HL-60 (cell line): ENCODE results near the gene SPATA2.
A peak's percentile ranks its signal among the peaks of the same experiment; 100 is the strongest.

ENCODE experiments used
- CTCF ChIP-seq: IDR thresholded peaks from one replicate; pipeline ENCODE4 v1.5.1; 2011; ENCODE audit warnings: low read length, control low read depth, inconsistent platforms; ENCODE audit not compliant: insufficient read depth
- POLR2AphosphoS5 ChIP-seq: IDR thresholded peaks from 2 replicates; pipeline ENCODE4 v1.6.1; 2012; ENCODE audit warnings: low read depth
- SPI1 ChIP-seq: IDR thresholded peaks from 2 replicates; pipeline ENCODE4 v1.6.1; 2012; ENCODE audit warnings: low read depth, mild to moderate bottlenecking, borderline replicate concordance
- TF ChIP-seq, protein P1 (sequence below): IDR thresholded peaks from 2 replicates; pipeline ENCODE4 v1.6.1; 2012; ENCODE audit warnings: low read depth; ENCODE audit not compliant: insufficient replicate concordance

GRCh38 chr20:49888212-49889000 lies 26.9 kb downstream of the SPATA2 start:
- TF ChIP-seq CTCF, result peak; percentile 84
- TF ChIP-seq, protein P1, sequence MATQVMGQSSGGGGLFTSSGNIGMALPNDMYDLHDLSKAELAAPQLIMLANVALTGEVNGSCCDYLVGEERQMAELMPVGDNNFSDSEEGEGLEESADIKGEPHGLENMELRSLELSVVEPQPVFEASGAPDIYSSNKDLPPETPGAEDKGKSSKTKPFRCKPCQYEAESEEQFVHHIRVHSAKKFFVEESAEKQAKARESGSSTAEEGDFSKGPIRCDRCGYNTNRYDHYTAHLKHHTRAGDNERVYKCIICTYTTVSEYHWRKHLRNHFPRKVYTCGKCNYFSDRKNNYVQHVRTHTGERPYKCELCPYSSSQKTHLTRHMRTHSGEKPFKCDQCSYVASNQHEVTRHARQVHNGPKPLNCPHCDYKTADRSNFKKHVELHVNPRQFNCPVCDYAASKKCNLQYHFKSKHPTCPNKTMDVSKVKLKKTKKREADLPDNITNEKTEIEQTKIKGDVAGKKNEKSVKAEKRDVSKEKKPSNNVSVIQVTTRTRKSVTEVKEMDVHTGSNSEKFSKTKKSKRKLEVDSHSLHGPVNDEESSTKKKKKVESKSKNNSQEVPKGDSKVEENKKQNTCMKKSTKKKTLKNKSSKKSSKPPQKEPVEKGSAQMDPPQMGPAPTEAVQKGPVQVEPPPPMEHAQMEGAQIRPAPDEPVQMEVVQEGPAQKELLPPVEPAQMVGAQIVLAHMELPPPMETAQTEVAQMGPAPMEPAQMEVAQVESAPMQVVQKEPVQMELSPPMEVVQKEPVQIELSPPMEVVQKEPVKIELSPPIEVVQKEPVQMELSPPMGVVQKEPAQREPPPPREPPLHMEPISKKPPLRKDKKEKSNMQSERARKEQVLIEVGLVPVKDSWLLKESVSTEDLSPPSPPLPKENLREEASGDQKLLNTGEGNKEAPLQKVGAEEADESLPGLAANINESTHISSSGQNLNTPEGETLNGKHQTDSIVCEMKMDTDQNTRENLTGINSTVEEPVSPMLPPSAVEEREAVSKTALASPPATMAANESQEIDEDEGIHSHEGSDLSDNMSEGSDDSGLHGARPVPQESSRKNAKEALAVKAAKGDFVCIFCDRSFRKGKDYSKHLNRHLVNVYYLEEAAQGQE, result no peak
- no peak for TF ChIP-seq POLR2AphosphoS5
- no peak for TF ChIP-seq SPI1
